ENCODE data around the gene OR13C4.

- TF ChIP-seq EZH2 (IDR thresholded peaks at IDR 0.05) (no peak), POLR2AphosphoS5 (IDR thresholded peaks at IDR 0.05; ENCODE audit: borderline replicate concordance, low read depth, low read length) (no peak)
Observed at GRCh38 chr9:104539275-104539674, 12.3 kb upstream of the OR13C4 start.

Measured in SK-N-MC (cell line).